ENCODE measurements around the gene MKRN3. TPM values are rescaled to one million over a fixed set of nuclear protein-coding genes. Genes with fewer than 3 reads are reported as not detected.

MKRN3 gene
- polyA plus RNA-seq, 1 of the 3 experiments (the other 2 are of a cell fraction), result 4.7 TPM

DNA sequence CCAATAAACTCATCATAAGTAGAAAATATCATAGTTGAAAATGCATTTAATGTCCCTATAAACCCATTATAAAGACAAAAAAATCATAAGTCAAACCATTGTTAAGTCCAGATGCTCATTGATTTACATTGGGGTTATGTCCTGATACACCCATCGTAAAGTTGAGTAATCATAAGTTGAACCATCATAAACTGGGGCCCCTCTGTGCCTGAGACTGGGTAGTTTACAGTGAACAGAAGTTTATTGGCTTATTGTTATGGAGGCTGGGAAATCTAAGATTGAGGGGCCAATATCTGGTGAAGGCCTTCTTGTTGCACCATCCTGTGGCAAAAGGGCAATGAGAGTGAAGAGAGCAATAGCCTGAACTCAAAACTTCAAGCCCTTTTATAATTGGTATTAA is 10.6 kb downstream of the MKRN3 start (continued):
- no peak for TF ChIP-seq TEAD4 (IDR thresholded peaks at IDR 0.05; ENCODE audit: borderline replicate concordance, insufficient read depth)
- TF ChIP-seq NFIC (IDR thresholded peaks at IDR 0.05; ENCODE audit: borderline replicate concordance), result no peak

- Histone ChIP-seq H3F3A (replicated peaks; ENCODE audit: insufficient read depth) (no peaks in the 10 kb centered on the region), H4K20me1 (ENCODE audit: insufficient read depth) (peaks cover 12% of the 10 kb centered on the region; the same call in 1 of the 2 replicates), H2AFZ (ENCODE audit: low read depth) (no peak overlapping the region), H3K4me1 (ENCODE audit: control insufficient read depth in 1 of 2, insufficient read depth in 2 of 2, low read depth in 1 of 2, low read length in 1 of 2) (no peaks in the 10 kb centered on the region; a peak in 1 of 4 replicates), H3K27ac (ENCODE audit: low read depth in 2 of 2, low read length in 1 of 2) (no peak overlapping the region), H3K79me2 (ENCODE audit: insufficient read depth) (peaks cover 26% of the 10 kb centered on the region; the same call in 1 of the 2 replicates), H3K4me3 (ENCODE audit: low read depth in 2 of 2, low read length in 1 of 2) (no peak overlapping the region), H3K36me3 (replicated peaks in 1 of 2; ENCODE audit: control insufficient read depth in 1 of 2, insufficient read depth in 2 of 2, low read length in 1 of 2) (peaks cover 0 to 7% of the 10 kb centered on the region in 2 experiments), H3K9ac (no peak overlapping the region), H3K9me2 (no peaks in the 10 kb centered on the region), H3K4me2 (no peak overlapping the region), H3K9me3 (no peaks in the 10 kb centered on the region), H3K27me3 (ENCODE audit: insufficient read depth) (no peaks in the 10 kb centered on the region)
- CTCF ChIA-PET, result no interaction called here
- DNase-seq, result no peak
- WGBS (ENCODE audit: low lambda C conversion rate), result 54% methylated on average over 4 of the region's 4 CpGs
- no peak for TF ChIP-seq TAF1 (IDR thresholded peaks at IDR 0.05; ENCODE audit: borderline replicate concordance, low read depth, low read length)
- no peak for TF ChIP-seq CHD2 (IDR thresholded peaks at IDR 0.05; ENCODE audit: low read length, partially characterized antibody)
- no peak for TF ChIP-seq TCF12 (IDR thresholded peaks at IDR 0.05)
- TF ChIP-seq RAD21 (IDR thresholded peaks at IDR 0.05; ENCODE audit: low read length), result no peak
- TF ChIP-seq, protein P1, sequence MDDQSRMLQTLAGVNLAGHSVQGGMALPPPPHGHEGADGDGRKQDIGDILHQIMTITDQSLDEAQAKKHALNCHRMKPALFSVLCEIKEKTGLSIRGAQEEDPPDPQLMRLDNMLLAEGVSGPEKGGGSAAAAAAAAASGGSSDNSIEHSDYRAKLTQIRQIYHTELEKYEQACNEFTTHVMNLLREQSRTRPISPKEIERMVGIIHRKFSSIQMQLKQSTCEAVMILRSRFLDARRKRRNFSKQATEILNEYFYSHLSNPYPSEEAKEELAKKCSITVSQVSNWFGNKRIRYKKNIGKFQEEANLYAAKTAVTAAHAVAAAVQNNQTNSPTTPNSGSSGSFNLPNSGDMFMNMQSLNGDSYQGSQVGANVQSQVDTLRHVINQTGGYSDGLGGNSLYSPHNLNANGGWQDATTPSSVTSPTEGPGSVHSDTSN (IDR thresholded peaks at IDR 0.05), result no peak
- TF ChIP-seq CTCF (IDR thresholded peaks at IDR 0.05), result no peak
- TF ChIP-seq MXI1 (IDR thresholded peaks at IDR 0.05; ENCODE audit: low read depth, low read length), result no peak
- TF ChIP-seq, protein P2, sequence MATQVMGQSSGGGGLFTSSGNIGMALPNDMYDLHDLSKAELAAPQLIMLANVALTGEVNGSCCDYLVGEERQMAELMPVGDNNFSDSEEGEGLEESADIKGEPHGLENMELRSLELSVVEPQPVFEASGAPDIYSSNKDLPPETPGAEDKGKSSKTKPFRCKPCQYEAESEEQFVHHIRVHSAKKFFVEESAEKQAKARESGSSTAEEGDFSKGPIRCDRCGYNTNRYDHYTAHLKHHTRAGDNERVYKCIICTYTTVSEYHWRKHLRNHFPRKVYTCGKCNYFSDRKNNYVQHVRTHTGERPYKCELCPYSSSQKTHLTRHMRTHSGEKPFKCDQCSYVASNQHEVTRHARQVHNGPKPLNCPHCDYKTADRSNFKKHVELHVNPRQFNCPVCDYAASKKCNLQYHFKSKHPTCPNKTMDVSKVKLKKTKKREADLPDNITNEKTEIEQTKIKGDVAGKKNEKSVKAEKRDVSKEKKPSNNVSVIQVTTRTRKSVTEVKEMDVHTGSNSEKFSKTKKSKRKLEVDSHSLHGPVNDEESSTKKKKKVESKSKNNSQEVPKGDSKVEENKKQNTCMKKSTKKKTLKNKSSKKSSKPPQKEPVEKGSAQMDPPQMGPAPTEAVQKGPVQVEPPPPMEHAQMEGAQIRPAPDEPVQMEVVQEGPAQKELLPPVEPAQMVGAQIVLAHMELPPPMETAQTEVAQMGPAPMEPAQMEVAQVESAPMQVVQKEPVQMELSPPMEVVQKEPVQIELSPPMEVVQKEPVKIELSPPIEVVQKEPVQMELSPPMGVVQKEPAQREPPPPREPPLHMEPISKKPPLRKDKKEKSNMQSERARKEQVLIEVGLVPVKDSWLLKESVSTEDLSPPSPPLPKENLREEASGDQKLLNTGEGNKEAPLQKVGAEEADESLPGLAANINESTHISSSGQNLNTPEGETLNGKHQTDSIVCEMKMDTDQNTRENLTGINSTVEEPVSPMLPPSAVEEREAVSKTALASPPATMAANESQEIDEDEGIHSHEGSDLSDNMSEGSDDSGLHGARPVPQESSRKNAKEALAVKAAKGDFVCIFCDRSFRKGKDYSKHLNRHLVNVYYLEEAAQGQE (IDR thresholded peaks at IDR 0.05; ENCODE audit: low read depth, low read length), result no peak
- TF ChIP-seq, protein P3, sequence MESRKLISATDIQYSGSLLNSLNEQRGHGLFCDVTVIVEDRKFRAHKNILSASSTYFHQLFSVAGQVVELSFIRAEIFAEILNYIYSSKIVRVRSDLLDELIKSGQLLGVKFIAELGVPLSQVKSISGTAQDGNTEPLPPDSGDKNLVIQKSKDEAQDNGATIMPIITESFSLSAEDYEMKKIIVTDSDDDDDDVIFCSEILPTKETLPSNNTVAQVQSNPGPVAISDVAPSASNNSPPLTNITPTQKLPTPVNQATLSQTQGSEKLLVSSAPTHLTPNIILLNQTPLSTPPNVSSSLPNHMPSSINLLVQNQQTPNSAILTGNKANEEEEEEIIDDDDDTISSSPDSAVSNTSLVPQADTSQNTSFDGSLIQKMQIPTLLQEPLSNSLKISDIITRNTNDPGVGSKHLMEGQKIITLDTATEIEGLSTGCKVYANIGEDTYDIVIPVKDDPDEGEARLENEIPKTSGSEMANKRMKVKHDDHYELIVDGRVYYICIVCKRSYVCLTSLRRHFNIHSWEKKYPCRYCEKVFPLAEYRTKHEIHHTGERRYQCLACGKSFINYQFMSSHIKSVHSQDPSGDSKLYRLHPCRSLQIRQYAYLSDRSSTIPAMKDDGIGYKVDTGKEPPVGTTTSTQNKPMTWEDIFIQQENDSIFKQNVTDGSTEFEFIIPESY (IDR thresholded peaks at IDR 0.05; ENCODE audit: borderline replicate concordance, low read depth), result no peak
- TF ChIP-seq FOXM1 (IDR thresholded peaks at IDR 0.05; ENCODE audit: low read depth), result no peak
- TF ChIP-seq MEF2A (IDR thresholded peaks at IDR 0.05; ENCODE audit: borderline replicate concordance, low read depth), result no peak
- TF ChIP-seq, protein P4, sequence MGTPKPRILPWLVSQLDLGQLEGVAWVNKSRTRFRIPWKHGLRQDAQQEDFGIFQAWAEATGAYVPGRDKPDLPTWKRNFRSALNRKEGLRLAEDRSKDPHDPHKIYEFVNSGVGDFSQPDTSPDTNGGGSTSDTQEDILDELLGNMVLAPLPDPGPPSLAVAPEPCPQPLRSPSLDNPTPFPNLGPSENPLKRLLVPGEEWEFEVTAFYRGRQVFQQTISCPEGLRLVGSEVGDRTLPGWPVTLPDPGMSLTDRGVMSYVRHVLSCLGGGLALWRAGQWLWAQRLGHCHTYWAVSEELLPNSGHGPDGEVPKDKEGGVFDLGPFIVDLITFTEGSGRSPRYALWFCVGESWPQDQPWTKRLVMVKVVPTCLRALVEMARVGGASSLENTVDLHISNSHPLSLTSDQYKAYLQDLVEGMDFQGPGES (IDR thresholded peaks at IDR 0.05; ENCODE audit: low read depth, low read length), result no peak
- POLR2A ChIA-PET, result no interaction called here
Observed at GRCh38 chr15:23578521-23579150, 13.2 kb downstream of the MKRN3 start.
